Keratinocyte (primary cell): ENCODE measurements around the gene PDK2. TPM values are rescaled to one million over a fixed set of nuclear protein-coding genes. Genes with fewer than 3 reads are reported as not detected.
A peak's percentile ranks its signal among the peaks of the same experiment; 100 is the strongest.

Source experiments
- DNase-seq: peaks from one replicate; pipeline ENCODE4 v3.0.0-alpha.2; 2011; ENCODE audit warnings: low read depth, missing footprints, low spot score
- FAIRE-seq: peaks from 2 replicates; lab custom pipeline; 2011; peaks lifted over from hg19 to GRCh38; lab: Jason Lieb, UNC
- H2AFZ ChIP-seq: 2 replicates; pipeline ENCODE4 v1.6.0; 2012; ENCODE audit warnings: low read length, control low read depth, inconsistent platforms; ENCODE audit not compliant: control insufficient read depth
- H3K27ac ChIP-seq: 2 replicates; pipeline ENCODE4 v1.5.1; 2011; ENCODE audit warnings: low read length; ENCODE audit not compliant: control insufficient read depth, insufficient read depth
- H3K27me3 ChIP-seq: 3 replicates; pipeline ENCODE4 v1.6.0; 2011; ENCODE audit warnings: low read length; ENCODE audit not compliant: control insufficient read depth, insufficient read depth; ENCODE audit errors: extremely low read depth
- H3K36me3 ChIP-seq, 2 experiments: 2 replicates in 1 of 2; 3 replicates in 1 of 2; pipeline ENCODE4 v1.5.1; 2011; ENCODE audit warnings: low read length in 2 of 2, mild to moderate bottlenecking in 1 of 2; ENCODE audit not compliant: control insufficient read depth in 2 of 2, insufficient read depth in 2 of 2; ENCODE audit errors: extremely low read depth in 1 of 2
- H3K4me1 ChIP-seq: 3 replicates; pipeline ENCODE4 v1.5.1; 2011; ENCODE audit warnings: low read length; ENCODE audit not compliant: control insufficient read depth, insufficient read depth; ENCODE audit errors: extremely low read depth
- H3K4me2 ChIP-seq: 3 replicates; pipeline ENCODE4 v1.6.0; 2011; ENCODE audit warnings: low read depth, low read length; ENCODE audit not compliant: control insufficient read depth, insufficient read depth; ENCODE audit errors: extremely low read depth
- H3K4me3 ChIP-seq, 3 experiments: fragments of 200-600 bp in 1 of 3; sonication (generic) in 1 of 3; 2 replicates in 2 of 3; 3 replicates in 1 of 3; pipeline ENCODE4 v1.5.1; 2011 to 2016; ENCODE audit warnings: low read length in 3 of 3, mild to moderate bottlenecking in 3 of 3, control low read depth in 2 of 3, inconsistent platforms in 1 of 3, low read depth in 1 of 3, mixed read lengths in 1 of 3, mixed run types in 1 of 3, moderate library complexity in 1 of 3; ENCODE audit not compliant: control insufficient read depth in 2 of 3, insufficient read depth in 2 of 3; ENCODE audit errors: extremely low read depth in 1 of 3
- H3K79me2 ChIP-seq: 2 replicates; pipeline ENCODE4 v1.6.0; 2012; ENCODE audit warnings: low read length; ENCODE audit not compliant: control insufficient read depth, insufficient read depth
- H3K9ac ChIP-seq: 3 replicates; pipeline ENCODE4 v1.6.0; 2011; ENCODE audit warnings: low read length; ENCODE audit not compliant: control insufficient read depth, insufficient read depth; ENCODE audit errors: extremely low read depth
- H3K9me1 ChIP-seq: 3 replicates; pipeline ENCODE4 v1.6.0; 2011; ENCODE audit warnings: low read length; ENCODE audit not compliant: control insufficient read depth, insufficient read depth; ENCODE audit errors: extremely low read depth
- H3K9me3 ChIP-seq: 2 replicates; pipeline ENCODE4 v1.5.1; 2012; ENCODE audit warnings: low read depth, low read length; ENCODE audit not compliant: control insufficient read depth
- H4K20me1 ChIP-seq: 3 replicates; pipeline ENCODE4 v1.6.0; 2011; ENCODE audit warnings: low read length; ENCODE audit not compliant: control insufficient read depth, insufficient read depth; ENCODE audit errors: extremely low read depth
- EZH2 ChIP-seq: IDR thresholded peaks from one replicate; pipeline ENCODE4 v1.6.1; 2012; ENCODE audit warnings: inconsistent platforms, mild to moderate bottlenecking, low read length, moderate library complexity
- dilution Hi-C: fragments of 300-500 bp; cut with MboI; formaldehyde crosslinking; loops from one replicate; pipeline ENCODE4 v1.7.0; 2020; ENCODE audit warnings: low sequenced_read_pairs; ENCODE audit not compliant: extremely low pct_ligation_motif_present
- polyA minus RNA-seq, 3 experiments: library from RNA; depleted of rRNA, polyadenylated mRNA; stranded (reverse); fragments of >200 nt; gene quantifications; 1 replicate in 1 of 3; 2 replicates in 1 of 3; 3 replicates in 1 of 3; pipeline ENCODE4 v1.2.3, GENCODE V29; 2011
- polyA plus RNA-seq, 5 experiments: library from polyadenylated mRNA; depleted of rRNA in 3 of 5; stranded (reverse) in 3 of 5; stranded (forward) in 1 of 5; unstranded in 1 of 5; fragments of >200 nt; gene quantifications; 1 replicate in 1 of 5; 2 replicates in 3 of 5; 3 replicates in 1 of 5; pipeline versions ENCODE4 v1.2.1 to v1.2.3, GENCODE V29; 2011 to 2012; ENCODE audit warnings: missing spikeins in 2 of 5, low read depth in 1 of 5, low replicate concordance in 1 of 5
- TF ChIP-seq, protein P1 (sequence below), 3 experiments: IDR thresholded peaks in 1 of 3; conservative IDR thresholded peaks in 1 of 3; optimal IDR thresholded peaks in 1 of 3; 2 replicates in 2 of 3; 3 replicates in 1 of 3; pipeline versions ENCODE3 to v1.5.1; 2011; ENCODE audit warnings: low read length in 3 of 3, mild to moderate bottlenecking in 3 of 3, moderate library complexity in 2 of 3, control low read depth in 1 of 3, inconsistent platforms in 1 of 3; ENCODE audit not compliant: insufficient read depth in 2 of 3; ENCODE audit errors: extremely low read depth in 1 of 3

The PDK2 gene
- polyA plus RNA-seq (7.5 to 24.1 TPM (median 8.6 TPM) in 3 replicates), polyA minus RNA-seq (21.8 to 28.3 TPM (median 21.9 TPM) in 3 replicates)
- 2.1 TPM for polyA plus RNA-seq (2011; ENCODE audit: low read depth)
- 19.2 and 30.7 TPM in 2 replicates for polyA plus RNA-seq (2011; cell fraction: cytosol; rRNA removed)
- 21.7 and 30.4 TPM in 2 replicates for polyA plus RNA-seq (2011; cell fraction: nucleus; rRNA removed)
- 5.9 and 11.2 TPM in 2 replicates for polyA plus RNA-seq (2012; ENCODE audit: low replicate concordance)
- polyA minus RNA-seq (2011; cell fraction: cytosol; rRNA and poly(A)+ RNA removed): 18.8 TPM
- polyA minus RNA-seq (2011; cell fraction: nucleus; rRNA and poly(A)+ RNA removed): 11.7 and 14.0 TPM in 2 replicates

DNA sequence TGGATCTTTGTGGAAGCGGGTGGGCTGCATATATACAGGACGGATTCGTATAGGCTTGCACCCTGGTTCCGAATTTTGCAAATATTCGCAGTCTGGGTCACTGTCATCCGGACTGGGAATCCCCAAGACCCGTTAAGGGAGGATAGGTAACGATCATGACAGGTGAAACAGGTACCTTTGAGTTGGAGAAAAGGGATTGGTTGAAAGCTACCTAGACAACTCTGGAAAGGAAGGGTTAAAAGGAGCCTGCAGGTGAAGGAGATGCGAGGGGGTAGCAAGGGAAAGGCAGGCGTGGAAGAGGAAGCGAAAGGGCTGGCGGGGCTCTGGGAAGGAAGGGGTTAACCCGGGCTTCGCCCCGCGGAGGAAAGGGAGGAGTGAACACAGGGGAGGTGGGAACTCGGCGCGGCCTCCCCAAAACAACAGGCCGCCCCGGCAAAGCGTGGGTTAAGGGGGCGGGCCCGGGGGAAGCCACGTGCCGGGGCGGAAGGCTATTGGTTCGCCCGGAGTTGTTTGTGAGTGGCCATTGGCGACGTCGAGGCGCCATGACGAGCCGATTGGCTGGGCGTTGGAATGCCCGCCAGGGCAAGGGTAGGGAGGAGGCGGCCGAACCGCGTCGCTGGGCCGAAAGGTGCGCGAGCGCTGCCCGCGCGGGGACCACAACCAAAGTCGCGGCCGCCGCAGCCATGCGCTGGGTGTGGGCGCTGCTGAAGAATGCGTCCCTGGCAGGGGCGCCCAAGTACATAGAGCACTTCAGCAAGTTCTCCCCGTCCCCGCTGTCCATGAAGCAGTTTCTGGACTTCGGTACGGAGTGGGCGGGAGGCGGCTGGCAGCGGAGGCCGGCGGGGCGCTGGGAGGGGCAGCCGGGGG is at the start of gene PDK2:
Gene PDK2 (plus strand): TSS at position 599 of the 867 bp plus-strand sequence. CDS start 85 bp downstream, at position 684.
- dilution Hi-C loops: no loop called here
- Histone ChIP-seq H3K4me3 (peak within 1 kb of the TSS; percentile 51 to 68 (median 62)), H3K36me3 (peaks cover 9 to 13% of the 10 kb centered on the region in 2 experiments), H2AFZ (no peak within 1 kb of the TSS), H3K79me2 (no peaks in the 10 kb centered on the region), H3K4me1 (peaks cover 15% of the 10 kb centered on the region), H3K9ac (peak within 1 kb of the TSS; percentile 48), H3K9me1 (peaks cover 3% of the 10 kb centered on the region), H3K4me2 (peak within 1 kb of the TSS; percentile 75), H3K27me3 (no peaks in the 10 kb centered on the region), H3K9me3 (no peaks in the 10 kb centered on the region), H3K27ac (peak within 1 kb of the TSS; percentile 15), H4K20me1 (peaks cover 35% of the 10 kb centered on the region)
- TF ChIP-seq EZH2: no peak
- TF ChIP-seq, protein P1, sequence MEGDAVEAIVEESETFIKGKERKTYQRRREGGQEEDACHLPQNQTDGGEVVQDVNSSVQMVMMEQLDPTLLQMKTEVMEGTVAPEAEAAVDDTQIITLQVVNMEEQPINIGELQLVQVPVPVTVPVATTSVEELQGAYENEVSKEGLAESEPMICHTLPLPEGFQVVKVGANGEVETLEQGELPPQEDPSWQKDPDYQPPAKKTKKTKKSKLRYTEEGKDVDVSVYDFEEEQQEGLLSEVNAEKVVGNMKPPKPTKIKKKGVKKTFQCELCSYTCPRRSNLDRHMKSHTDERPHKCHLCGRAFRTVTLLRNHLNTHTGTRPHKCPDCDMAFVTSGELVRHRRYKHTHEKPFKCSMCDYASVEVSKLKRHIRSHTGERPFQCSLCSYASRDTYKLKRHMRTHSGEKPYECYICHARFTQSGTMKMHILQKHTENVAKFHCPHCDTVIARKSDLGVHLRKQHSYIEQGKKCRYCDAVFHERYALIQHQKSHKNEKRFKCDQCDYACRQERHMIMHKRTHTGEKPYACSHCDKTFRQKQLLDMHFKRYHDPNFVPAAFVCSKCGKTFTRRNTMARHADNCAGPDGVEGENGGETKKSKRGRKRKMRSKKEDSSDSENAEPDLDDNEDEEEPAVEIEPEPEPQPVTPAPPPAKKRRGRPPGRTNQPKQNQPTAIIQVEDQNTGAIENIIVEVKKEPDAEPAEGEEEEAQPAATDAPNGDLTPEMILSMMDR (optimal IDR thresholded peaks at IDR 0.05 in 1 of 3, IDR thresholded peaks at IDR 0.05 in 1 of 3, conservative IDR thresholded peaks at IDR 0.05 in 1 of 3; ENCODE audit: extremely low read depth in 1 of 3, insufficient read depth in 2 of 3, low read length in 3 of 3): no peak
- FAIRE-seq (no peak), DNase-seq (no peak)

DNA sequence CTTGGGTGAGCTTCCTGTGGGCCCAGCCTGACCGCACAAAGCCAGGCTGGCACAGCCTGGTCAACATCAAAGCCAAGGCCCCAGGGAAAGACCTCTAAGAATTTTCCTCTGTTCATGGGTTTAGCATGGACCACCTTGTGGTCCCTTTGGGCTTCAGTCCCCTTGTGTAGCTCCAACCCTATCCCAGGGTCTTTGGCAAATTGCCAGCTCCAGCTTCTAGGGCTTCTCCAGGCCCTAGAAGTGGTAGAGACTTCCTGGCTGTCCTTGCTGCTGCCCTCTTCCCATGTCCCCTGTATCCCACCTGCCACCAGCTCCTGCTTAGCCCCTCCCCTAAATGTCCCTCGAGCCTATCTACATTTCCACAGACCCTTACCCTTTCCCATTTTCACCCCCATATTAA is 49.0 kb upstream of the PDK2 start:
- Histone ChIP-seq H3K4me2 (no peak overlapping the region), H3K79me2 (no peaks in the 10 kb centered on the region), H3K27ac (peak overlapping the region; percentile 86), H4K20me1 (no peaks in the 10 kb centered on the region), H3K4me1 (peaks cover 66% of the 10 kb centered on the region), H3K4me3 (no peak overlapping the region), H3K27me3 (no peaks in the 10 kb centered on the region), H3K9me1 (peaks cover 2% of the 10 kb centered on the region), H2AFZ (no peak overlapping the region), H3K9me3 (no peaks in the 10 kb centered on the region), H3K9ac (peak overlapping the region; percentile 62), H3K36me3 (no peaks in the 10 kb centered on the region)
- DNase-seq: no peak
- no peak for TF ChIP-seq EZH2
- TF ChIP-seq, protein P1 (optimal IDR thresholded peaks at IDR 0.05 in 1 of 3, IDR thresholded peaks at IDR 0.05 in 1 of 3, conservative IDR thresholded peaks at IDR 0.05 in 1 of 3; ENCODE audit: extremely low read depth in 1 of 3, insufficient read depth in 2 of 3, low read length in 3 of 3): no peak
- no peak for FAIRE-seq
- dilution Hi-C loops: no loop called here
